Right lobe of liver (tissue), 6 donors: ENCODE results near the gene CAPN14. TPM values are rescaled to one million over a fixed set of nuclear protein-coding genes. Genes with fewer than 3 reads are reported as not detected.
"Not testable (repeated sequence)": the region's sequence is repeated elsewhere in the genome, so short reads cannot be mapped to it uniquely, and the experiment has no call there.

Source experiments
- ATAC-seq, 4 donors: fragments of 200-7000 bp; cut with Tn5 transposase; one replicate each; pipeline ENCODE4 v1.9.1; 2020; ENCODE audit warnings: mild to moderate bottlenecking in 4 of 4, moderate library complexity in 4 of 4
- DNase-seq, 3 donors: peaks; one replicate each; pipeline ENCODE4 v3.0.0-alpha.2; 2020
- H3K27ac ChIP-seq, 3 donors: fragments of 200-600 bp; one replicate each; pipeline ENCODE4 v1.8.0; 2022
- H3K27me3 ChIP-seq, 2 donors: fragments of 200-600 bp; one replicate each; pipeline ENCODE4 v1.8.0; 2022
- H3K36me3 ChIP-seq, 4 donors: fragments of 200-600 bp; sonication (generic) in 1 of 4; one replicate each; pipeline versions ENCODE4 v1.5.1 to v1.8.0; 2017 to 2022; ENCODE audit warnings: control low read depth in 1 of 4
- H3K4me1 ChIP-seq, 4 donors: fragments of 200-600 bp; sonication (generic) in 1 of 4; one replicate each; pipeline versions ENCODE4 v1.5.1 to v1.8.0; 2017 to 2022; ENCODE audit warnings: control low read depth in 1 of 4
- H3K4me3 ChIP-seq, 3 donors: fragments of 200-600 bp; one replicate each; pipeline ENCODE4 v1.8.0; 2022
- H3K9me3 ChIP-seq, 4 donors: fragments of 200-600 bp; sonication (generic) in 1 of 4; one replicate each; pipeline versions ENCODE4 v1.5.1 to v1.8.0; 2017 to 2022; ENCODE audit warnings: control low read depth in 1 of 4
- CTCF ChIP-seq, 4 donors: fragments of 200-600 bp in 3 of 4; fragments of 450-650 bp in 1 of 4; IDR thresholded peaks; one replicate each; pipeline versions ENCODE4 v1.5.1 to v1.8.0; 2016 to 2022; ENCODE audit warnings: antibody characterized with exemption in 4 of 4, mild to moderate bottlenecking in 2 of 4
- POLR2A ChIP-seq: fragments of 450-650 bp; IDR thresholded peaks from one replicate; pipeline ENCODE4 v1.6.1; 2017; ENCODE audit warnings: antibody characterized with exemption, mild to moderate bottlenecking
- WGBS: methylation state at CpG from one replicate; pipeline ENCODE4 v1.1.6; 2018; ENCODE audit warnings: low coverage, low lambda C conversion rate; ENCODE audit not compliant: insufficient coverage; ENCODE audit errors: missing lambda C conversion rate; 5-methylcytosine and 5-hydroxymethylcytosine counted together
- intact Hi-C, 2 donors: fragments of 100-400 bp; cut with DNase I; formaldehyde crosslinking; loops; one replicate each; pipeline versions ENCODE4 v1.11.2 to v1.14.1; 2022
- total RNA-seq, 6 experiments: library from RNA; depleted of rRNA in 2 of 6; stranded (reverse); fragments of >200 nt in 2 of 6; fragmentation: NEBNext Ultra II Directional in 3 of 6; extraction: Animal tissue kit (Norgen Biotek cat#: 25700) in 3 of 6; gene quantifications; one replicate each; pipeline versions ENCODE4 v1.1.0 to v1.2.4, GENCODE V29; 2016 to 2023
- donor health status: DM: no; HTN: yes; CAD: no.
- donor health status: DM: no; HTN: no; CAD: no.
- donor health status: DM: no; HTN: no; CAD: no.
- donor health status: DM: no; HTN: yes; CAD: no.
- donor health status: DM: no; HTN: yes; CAD: no.

Gene CAPN14
- total RNA-seq, 6 experiments from 2014 or later: 0.12 TPM; not detected in 5

- Histone ChIP-seq H3K4me1 (no peaks in the 10 kb centered on the region), H3K27ac (no peak overlapping the region), H3K27me3 (no peaks in the 10 kb centered on the region), H3K36me3 (no peaks in the 10 kb centered on the region), H3K4me3 (no peak overlapping the region), H3K9me3 (no peaks in the 10 kb centered on the region)
- DNase-seq (no peak), ATAC-seq (no peak)
- intact Hi-C loops: no loop called here
- 17% methylated on average over 1 of the region's 4 CpGs for WGBS
- TF ChIP-seq CTCF (IDR thresholded peaks at IDR 0.05): no peak
- TF ChIP-seq POLR2A: no peak
Measured at GRCh38 chr2:31189141-31189540, 28.2 kb downstream of the CAPN14 start.

GRCh38 chr2:31188131-31188530, 29.2 kb downstream of the CAPN14 start:
- Histone ChIP-seq H3K4me1 (no peaks in the 10 kb centered on the region), H3K9me3 (no peaks in the 10 kb centered on the region), H3K4me3 (no peak overlapping the region), H3K27ac (no peak overlapping the region), H3K27me3 (no peaks in the 10 kb centered on the region), H3K36me3 (no peaks in the 10 kb centered on the region)
- DNase-seq (no peak), ATAC-seq (no peak)
- TF ChIP-seq CTCF (IDR thresholded peaks at IDR 0.05) (no peak), POLR2A (no peak)
- intact Hi-C loops: no loop called here
- WGBS: 42% methylated on average over 5 of the region's 5 CpGs

- no peak overlapping the region for H3K4me3 ChIP-seq
- intact Hi-C loops: no loop called here
- WGBS: 71% methylated on average over 2 of the region's 4 CpGs
- no peak for TF ChIP-seq POLR2A
- no peak for TF ChIP-seq CTCF (IDR thresholded peaks at IDR 0.05)
- H3K36me3 ChIP-seq: no peaks in the 10 kb centered on the region
- ATAC-seq (no peak), DNase-seq (no peak)
- no peaks in the 10 kb centered on the region for H3K9me3 ChIP-seq
- H3K27me3 ChIP-seq: no peaks in the 10 kb centered on the region
- no peak overlapping the region for H3K27ac ChIP-seq
- H3K4me1 ChIP-seq: no peaks in the 10 kb centered on the region
Measured at GRCh38 chr2:31187166-31187565, 30.1 kb downstream of the CAPN14 start.

GRCh38 chr2:31183973-31184372, 33.3 kb downstream of the CAPN14 start:
- WGBS: 71% methylated on average over 7 of the region's 7 CpGs
- ATAC-seq, intact Hi-C loops, H3K4me3 ChIP-seq, H3K36me3 ChIP-seq, DNase-seq, H3K27ac ChIP-seq, H3K9me3 ChIP-seq, H3K27me3 ChIP-seq, H3K4me1 ChIP-seq: not testable (repeated sequence)

- H3K36me3 ChIP-seq: no peaks in the 10 kb centered on the region
- no peak for DNase-seq
- ATAC-seq: no peak
- H3K9me3 ChIP-seq: no peaks in the 10 kb centered on the region
- intact Hi-C loops: loop anchor here in 1 of 2 donors (10.0 kb wide), 1 partner anchor 462 kb away; no protein-coding TSS in a partner anchor
- TF ChIP-seq POLR2A (no peak), CTCF (IDR thresholded peaks at IDR 0.05) (no peak)
- no peaks in the 10 kb centered on the region for H3K27me3 ChIP-seq
- no peak overlapping the region for H3K27ac ChIP-seq
- no peaks in the 10 kb centered on the region for H3K4me1 ChIP-seq
- H3K4me3 ChIP-seq: no peak overlapping the region
- WGBS: 47% methylated on average over 2 of the region's 10 CpGs
Measured at GRCh38 chr2:31176742-31177141, 40.6 kb downstream of the CAPN14 start.
